ENCODE results near the gene TOB1.

TOB1 gene

DNA sequence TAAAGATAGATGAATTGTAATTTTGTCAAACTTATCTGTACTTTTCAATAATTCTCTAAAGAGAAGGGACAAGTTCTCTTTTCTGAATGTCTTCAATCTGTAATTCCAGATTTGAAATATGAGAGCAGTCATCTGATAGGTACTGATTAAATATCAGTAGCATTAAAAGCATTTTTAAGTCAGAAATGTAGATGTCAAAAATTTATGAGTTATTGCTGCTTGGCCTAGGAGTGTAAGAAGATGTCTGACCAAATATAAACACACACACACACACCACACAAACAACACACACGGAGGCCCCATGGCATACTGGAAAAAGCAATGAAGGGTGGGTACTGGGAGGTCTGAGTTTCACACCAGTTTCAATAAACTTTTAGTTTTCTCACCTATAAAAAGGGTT lies 2.4 kb upstream of the TOB1 start:
- TF ChIP-seq, protein P1, sequence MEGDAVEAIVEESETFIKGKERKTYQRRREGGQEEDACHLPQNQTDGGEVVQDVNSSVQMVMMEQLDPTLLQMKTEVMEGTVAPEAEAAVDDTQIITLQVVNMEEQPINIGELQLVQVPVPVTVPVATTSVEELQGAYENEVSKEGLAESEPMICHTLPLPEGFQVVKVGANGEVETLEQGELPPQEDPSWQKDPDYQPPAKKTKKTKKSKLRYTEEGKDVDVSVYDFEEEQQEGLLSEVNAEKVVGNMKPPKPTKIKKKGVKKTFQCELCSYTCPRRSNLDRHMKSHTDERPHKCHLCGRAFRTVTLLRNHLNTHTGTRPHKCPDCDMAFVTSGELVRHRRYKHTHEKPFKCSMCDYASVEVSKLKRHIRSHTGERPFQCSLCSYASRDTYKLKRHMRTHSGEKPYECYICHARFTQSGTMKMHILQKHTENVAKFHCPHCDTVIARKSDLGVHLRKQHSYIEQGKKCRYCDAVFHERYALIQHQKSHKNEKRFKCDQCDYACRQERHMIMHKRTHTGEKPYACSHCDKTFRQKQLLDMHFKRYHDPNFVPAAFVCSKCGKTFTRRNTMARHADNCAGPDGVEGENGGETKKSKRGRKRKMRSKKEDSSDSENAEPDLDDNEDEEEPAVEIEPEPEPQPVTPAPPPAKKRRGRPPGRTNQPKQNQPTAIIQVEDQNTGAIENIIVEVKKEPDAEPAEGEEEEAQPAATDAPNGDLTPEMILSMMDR (IDR thresholded peaks at IDR 0.05; ENCODE audit: low read depth, low read length, missing control alignments) = no peak
- peak overlapping the region; percentile 55 for H3K4me3 ChIP-seq (replicated peaks; ENCODE audit: low read depth, low read length)
- DNase-seq (ENCODE audit: extremely low read depth, low read depth) = no peak

DNA sequence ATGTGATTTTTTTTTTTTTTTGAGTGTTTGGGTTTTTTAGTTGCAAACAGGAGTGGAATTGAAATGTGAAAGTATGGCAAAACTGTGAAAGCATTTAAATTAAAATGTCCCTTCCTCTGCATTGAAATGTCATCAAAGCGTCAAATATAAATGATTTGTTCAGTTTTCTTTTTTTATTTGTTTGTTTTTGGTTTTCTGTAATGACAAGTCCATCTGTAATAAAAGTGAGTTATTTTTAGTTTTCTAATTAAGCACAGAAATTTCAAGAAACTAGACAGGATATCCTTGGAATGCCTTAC lies 1.9 kb upstream of the TOB1 start:
- DNase-seq (ENCODE audit: extremely low read depth, low read depth) = no peak
- TF ChIP-seq, protein P1 (IDR thresholded peaks at IDR 0.05; ENCODE audit: low read depth, low read length, missing control alignments) = no peak
- peak overlapping the region; percentile 55 for H3K4me3 ChIP-seq (replicated peaks; ENCODE audit: low read depth, low read length)

DNA sequence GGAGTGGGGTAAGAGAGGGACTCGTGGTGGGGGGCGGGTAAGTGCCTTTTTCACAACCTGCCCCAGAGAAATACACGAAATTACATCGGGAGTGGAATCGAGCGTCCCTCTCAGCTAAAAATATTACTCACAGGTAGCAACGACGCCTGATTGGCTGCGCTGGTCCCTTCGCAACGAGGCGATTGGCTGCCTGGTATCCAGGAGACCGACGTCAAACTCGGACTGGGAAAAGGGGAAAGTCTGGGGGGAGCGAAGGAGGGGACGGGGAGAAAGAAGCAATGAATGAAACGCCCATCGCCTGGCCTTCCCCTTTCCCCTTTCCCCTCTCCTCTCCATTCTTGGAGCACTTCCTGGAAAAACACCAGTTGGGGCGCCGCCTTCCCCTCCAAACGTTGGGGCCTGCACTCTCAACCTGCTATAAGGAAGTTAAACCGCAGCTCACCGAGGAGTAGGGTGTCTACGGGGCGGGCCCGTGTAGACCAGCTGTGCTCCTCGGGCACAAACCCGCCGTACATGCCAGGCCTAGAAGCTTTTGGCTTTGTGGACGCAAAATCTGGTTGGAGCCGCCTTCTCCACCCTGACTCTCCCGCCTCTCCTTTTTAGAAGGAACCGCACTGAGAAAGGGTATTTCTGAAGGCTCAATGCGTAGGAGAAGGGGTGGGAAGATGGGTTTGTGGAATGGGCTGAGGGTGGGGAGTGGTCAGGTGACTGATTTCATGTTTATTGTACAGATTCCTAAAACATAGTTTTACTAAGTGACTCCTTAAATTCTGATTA lies 1.4 kb upstream of the TOB1 start:
- DNase-seq (ENCODE audit: extremely low read depth, low read depth) = peak; percentile 96
- TF ChIP-seq, protein P1 (IDR thresholded peaks at IDR 0.05; ENCODE audit: low read depth, low read length, missing control alignments) = no peak
- H3K4me3 ChIP-seq (replicated peaks; ENCODE audit: low read depth, low read length) = peak overlapping the region; percentile 55

DNA sequence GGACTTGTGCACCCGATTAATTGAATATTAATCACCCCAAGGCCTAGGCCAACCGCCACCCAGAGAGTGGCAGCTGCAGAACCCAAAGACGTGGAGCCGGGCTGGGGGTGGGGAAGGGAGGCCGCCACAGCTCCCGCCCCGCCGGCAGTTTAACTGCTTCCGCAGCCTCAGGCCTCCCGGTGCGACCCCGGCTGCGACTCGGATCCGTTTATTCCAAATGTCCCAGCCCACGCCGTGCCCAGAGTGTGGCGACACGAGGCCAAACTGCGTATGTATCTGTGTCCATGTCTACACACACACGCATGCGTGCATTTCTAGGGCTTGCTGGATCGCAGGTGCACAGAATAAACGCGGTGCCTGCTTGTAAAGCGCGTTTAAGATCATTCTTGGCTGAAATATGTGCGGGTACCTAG lies 802 bp upstream of the TOB1 start:
- DNase-seq (ENCODE audit: extremely low read depth, low read depth) = no peak
- peak overlapping the region; percentile 55 for H3K4me3 ChIP-seq (replicated peaks; ENCODE audit: low read depth, low read length)
- TF ChIP-seq, protein P1 (IDR thresholded peaks at IDR 0.05; ENCODE audit: low read depth, low read length, missing control alignments) = no peak

DNA sequence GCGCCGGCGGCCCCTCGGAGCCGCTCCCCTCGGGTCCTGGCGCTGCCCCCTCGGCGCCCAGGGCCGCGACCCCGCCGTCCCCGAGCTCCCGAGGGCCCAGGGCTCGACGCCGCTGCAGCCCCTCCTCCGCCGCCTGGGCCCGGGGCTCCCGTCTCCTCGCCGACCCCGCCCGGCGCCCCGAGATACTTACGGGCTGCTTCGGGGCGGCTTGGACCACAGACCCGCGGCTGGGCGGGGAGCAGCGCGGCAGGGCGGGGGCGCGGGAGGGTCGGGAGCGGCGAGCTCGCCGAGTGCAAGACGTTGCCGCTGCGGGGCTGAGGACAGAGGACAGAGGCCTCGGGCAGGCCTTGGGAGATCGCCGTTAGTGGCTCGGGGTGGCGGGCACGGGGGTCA lies 290 bp downstream of the TOB1 start:
- TF ChIP-seq, protein P1 (IDR thresholded peaks at IDR 0.05; ENCODE audit: low read depth, low read length, missing control alignments) = no peak

DNA sequence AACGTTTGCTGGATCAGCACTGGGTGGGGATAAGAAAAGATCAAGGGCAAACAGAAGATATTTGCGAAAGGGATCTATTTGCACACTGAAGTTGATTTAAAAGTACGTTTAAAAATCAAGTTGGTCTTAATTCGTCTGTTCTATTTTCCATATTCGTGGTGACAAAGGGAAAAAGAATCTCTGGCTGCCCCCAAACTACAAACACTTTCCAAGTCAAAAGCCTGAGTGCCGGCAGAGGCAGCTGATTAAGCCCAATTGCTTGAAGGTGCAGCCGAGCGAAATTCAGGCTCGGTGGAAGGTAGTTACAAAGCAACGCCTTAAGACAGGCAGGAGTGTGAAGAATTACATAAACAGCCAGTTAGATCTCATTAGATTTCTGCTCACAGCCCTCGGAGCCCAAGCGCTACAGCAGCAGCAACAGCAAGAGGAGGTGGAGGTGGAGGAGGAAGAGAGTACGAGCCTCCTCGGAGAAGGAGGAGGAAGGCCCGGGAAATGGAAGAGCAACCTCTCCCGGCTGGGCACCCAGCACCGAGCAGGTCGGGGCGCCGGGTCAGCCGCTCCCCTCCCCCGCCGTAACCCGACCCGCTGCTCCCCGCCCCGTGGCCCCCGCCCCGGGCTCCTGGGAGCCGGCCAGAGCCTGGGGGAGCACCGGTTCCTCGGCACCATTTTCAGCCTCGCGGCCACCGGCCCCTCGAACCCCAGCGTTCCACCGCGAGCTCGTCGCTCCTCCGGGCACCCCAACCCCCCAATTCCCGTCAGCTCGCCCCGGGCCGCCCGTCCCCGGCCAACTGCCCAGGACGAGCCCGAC lies 890 bp downstream of the TOB1 start:
- TF ChIP-seq, protein P1 (IDR thresholded peaks at IDR 0.05; ENCODE audit: low read depth, low read length, missing control alignments) = no peak
- DNase-seq (ENCODE audit: extremely low read depth, low read depth) = no peak
- H3K4me3 ChIP-seq (replicated peaks; ENCODE audit: low read depth, low read length) = peak overlapping the region; percentile 55

More for the DNA sequence above, 290 bp downstream of the TOB1 start:
- DNase-seq (ENCODE audit: extremely low read depth, low read depth) = no peak
- peak overlapping the region; percentile 55 for H3K4me3 ChIP-seq (replicated peaks; ENCODE audit: low read depth, low read length)
